Cardiac septum (tissue), 1 donor: ENCODE data around the gene SIPA1L3. TPM values are rescaled to one million over a fixed set of nuclear protein-coding genes. Genes with fewer than 3 reads are reported as not detected.
A peak's percentile ranks its signal among the peaks of the same experiment; 100 is the strongest.

Experiments
- DNase-seq: peaks from one replicate; pipeline ENCODE4 v3.0.0-alpha.2; 2020; ENCODE audit warnings: low spot score
- intact Hi-C: fragments of 100-400 bp; cut with DNase I; formaldehyde crosslinking; loops from one replicate; pipeline ENCODE4 v1.14.0; 2022
- total RNA-seq: library from RNA; stranded (reverse); fragmentation: NEBNext Ultra II Directional; extraction: Animal tissue kit (Norgen Biotek cat#: 25700); gene quantifications from one replicate; pipeline ENCODE4 v1.2.1, GENCODE V29; 2021
- donor health status: DM: no; HTN: no; CAD: no.

Gene SIPA1L3
- total RNA-seq, 1 donor from 2014 or later = 14.0 TPM

GRCh38 chr19:38190793-38191192, 283.8 kb downstream of the SIPA1L3 start:
- DNase-seq = no peak
- intact Hi-C loops = no loop called here

- intact Hi-C loops = no loop called here
- DNase-seq = no peak
These were observed 284.7 kb downstream of the SIPA1L3 start for GRCh38 chr19:38191747-38192146.

GRCh38 chr19:38193445-38193844, 286.4 kb downstream of the SIPA1L3 start:
- no peak for DNase-seq
- intact Hi-C loops = no loop called here

GRCh38 chr19:38194061-38194701, 287.2 kb downstream of the SIPA1L3 start:
- intact Hi-C loops = no loop called here

GRCh38 chr19:38195237-38195636, 288.2 kb downstream of the SIPA1L3 start:
- intact Hi-C loops = no loop called here
- no peak for DNase-seq

More at GRCh38 chr19:38194061-38194701, 287.2 kb downstream of the SIPA1L3 start:
- no peak for DNase-seq

- DNase-seq = no peak
- intact Hi-C loops = no loop called here
These were observed 289.3 kb downstream of the SIPA1L3 start for GRCh38 chr19:38196245-38196837.

GRCh38 chr19:38196948-38197656, 290.1 kb downstream of the SIPA1L3 start:
- intact Hi-C loops = no loop called here

GRCh38 chr19:38197937-38198704, 291.1 kb downstream of the SIPA1L3 start:
- intact Hi-C loops = no loop called here
- DNase-seq = no peak

More at GRCh38 chr19:38196948-38197656, 290.1 kb downstream of the SIPA1L3 start:
- DNase-seq = no peak

- no peak for DNase-seq
- intact Hi-C loops = no loop called here
These were observed 292.3 kb downstream of the SIPA1L3 start for GRCh38 chr19:38199340-38199739.

GRCh38 chr19:38201731-38202130, 294.7 kb downstream of the SIPA1L3 start:
- peak; percentile 62 for DNase-seq

GRCh38 chr19:38202504-38202903, 295.5 kb downstream of the SIPA1L3 start:
- intact Hi-C loops = no loop called here

More at GRCh38 chr19:38201731-38202130, 294.7 kb downstream of the SIPA1L3 start:
- intact Hi-C loops = no loop called here

GRCh38 chr19:38203197-38203596, 296.2 kb downstream of the SIPA1L3 start:
- intact Hi-C loops = no loop called here
- DNase-seq = no peak

More at GRCh38 chr19:38202504-38202903, 295.5 kb downstream of the SIPA1L3 start:
- no peak for DNase-seq

- intact Hi-C loops = no loop called here
- no peak for DNase-seq
These were observed 297.1 kb downstream of the SIPA1L3 start for GRCh38 chr19:38204096-38204495.

GRCh38 chr19:38204728-38205127, 297.7 kb downstream of the SIPA1L3 start:
- intact Hi-C loops = no loop called here
- DNase-seq = no peak

- intact Hi-C loops = no loop called here
- no peak for DNase-seq
These were observed 299.2 kb downstream of the SIPA1L3 start for GRCh38 chr19:38206006-38206745.

- intact Hi-C loops = no loop called here
- no peak for DNase-seq
These were observed 299.9 kb downstream of the SIPA1L3 start for GRCh38 chr19:38206928-38207327.

- intact Hi-C loops = no loop called here
- DNase-seq = no peak
These were observed 300.5 kb downstream of the SIPA1L3 start for GRCh38 chr19:38207543-38207942.

GRCh38 chr19:38208571-38208970, 301.6 kb downstream of the SIPA1L3 start:
- intact Hi-C loops = no loop called here
- DNase-seq = no peak

GRCh38 chr19:38209152-38209551, 302.1 kb downstream of the SIPA1L3 start:
- DNase-seq = no peak
- intact Hi-C loops = no loop called here
